ENCODE measurements around the gene GEMIN5. TPM values are rescaled to one million over a fixed set of nuclear protein-coding genes. Genes with fewer than 3 reads are reported as not detected.

Gene GEMIN5
- total and polyA plus RNA-seq, 2 of the 4 experiments (the other 2 are of a cell fraction), result 9.0 to 31.5 TPM

DNA sequence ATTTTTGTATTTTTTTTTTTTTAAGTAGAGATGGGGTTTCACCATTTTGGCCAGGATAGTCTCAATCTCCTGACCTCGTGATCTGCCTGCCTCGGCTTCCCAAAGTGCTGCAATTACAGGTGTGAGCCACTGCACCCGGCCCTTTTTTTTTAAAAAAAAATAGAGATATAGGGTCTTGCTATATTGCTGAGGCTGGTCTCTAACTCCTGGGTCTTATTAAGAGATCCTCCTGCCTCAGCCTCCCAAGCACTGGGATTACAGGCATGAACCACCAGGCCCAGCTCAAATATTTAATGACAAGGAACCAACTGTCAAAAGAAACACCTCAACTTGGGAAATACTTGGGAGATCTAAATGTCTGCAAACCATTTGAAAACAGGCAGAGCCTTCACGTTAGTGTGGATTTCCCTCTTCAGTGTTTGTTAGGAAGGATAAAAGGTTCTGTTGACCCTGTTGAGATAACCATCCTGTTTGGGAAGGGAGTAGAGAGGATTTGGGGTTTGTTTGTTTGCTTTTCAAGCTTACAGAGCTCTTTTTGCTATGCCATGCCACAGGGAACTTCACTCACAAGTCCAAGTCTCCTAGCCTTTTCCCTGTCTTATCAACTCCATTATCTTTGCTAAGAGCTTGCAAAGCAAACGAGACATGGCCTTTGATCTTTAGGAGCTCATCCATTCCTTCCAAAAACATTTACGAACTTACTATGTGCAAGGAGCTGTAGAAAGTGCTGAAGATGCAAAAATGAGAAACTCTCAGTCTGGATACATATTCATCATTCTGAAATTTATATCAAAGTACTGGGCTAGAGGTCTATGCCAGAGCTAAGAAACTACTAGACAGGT is 95.1 kb downstream of the GEMIN5 start:
- no peak overlapping the region for H2BK15ac ChIP-seq (ENCODE audit: low read depth, low read length)
- H2BK5ac ChIP-seq (ENCODE audit: low read depth, low read length, poor library complexity, severe bottlenecking), result no peak overlapping the region
- H3K27ac ChIP-seq (ENCODE audit: insufficient read depth, low read length), result no peak overlapping the region
- no peak overlapping the region for H3K9ac ChIP-seq (ENCODE audit: low read depth, low read length)
- peaks cover 3% of the 10 kb centered on the region; the same call in 1 of the 2 replicates for H3K9me1 ChIP-seq (ENCODE audit: insufficient read depth, low read length)
- intact Hi-C loops (cut with micrococcal nuclease) (no loop called here), dilution Hi-C loops (cut with HindIII; ENCODE audit: low sequenced_read_pairs, unreplicated experiment) (no loop called here), in situ Hi-C loops (cut with MboI; ENCODE audit: low sequenced_read_pairs) (no loop called here)
- no peak overlapping the region for H2AK9ac ChIP-seq (replicated peaks; ENCODE audit: low read depth, low read length, poor library complexity)
- no peak overlapping the region for H3K4ac ChIP-seq (ENCODE audit: low read depth, low read length)
- no peaks in the 10 kb centered on the region for H3K4me1 ChIP-seq (ENCODE audit: control insufficient read depth, insufficient read depth, low read length)
- no peak overlapping the region for H3K23ac ChIP-seq (ENCODE audit: low read depth, low read length)
- H4K8ac ChIP-seq (ENCODE audit: low read depth in 2 of 2, low read length in 2 of 2), result no peak overlapping the region
- no peak overlapping the region for H3K56ac ChIP-seq (ENCODE audit: extremely low read depth, insufficient read depth, low read length)
- H3K36me3 ChIP-seq (ENCODE audit: control insufficient read depth, insufficient read depth, low read length), result peaks cover 2% of the 10 kb centered on the region; the same call in 1 of the 2 replicates
- 40% methylated on average over 1 of the region's 6 CpGs; no CpG with 5 or more reads in 1 of the 2 experiments for WGBS, 2 experiments (ENCODE audit: extremely low coverage in 2 of 2, insufficient read length in 1 of 2)
- H3K27me3 ChIP-seq (ENCODE audit: control insufficient read depth, insufficient read depth, low read length), result no peaks in the 10 kb centered on the region
- no TSS peak for BruUV-seq (replicated peaks)
- H4K5ac ChIP-seq (ENCODE audit: low read depth, low read length), result no peak overlapping the region
- H3K4me2 ChIP-seq (ENCODE audit: low read depth, low read length), result no peak overlapping the region
- POLR2A ChIA-PET (ENCODE audit: unreplicated experiment), result no interaction called here
- no peak overlapping the region for H2AFZ ChIP-seq (replicated peaks; ENCODE audit: low read length, poor library complexity)
- H3K18ac ChIP-seq (ENCODE audit: low read depth, low read length), result no peak overlapping the region
- DNase-seq, result no peak
- no peak overlapping the region for H3K14ac ChIP-seq (replicated peaks; ENCODE audit: low read depth, low read length)
- CTCF ChIA-PET, result no interaction called here
- H3K4me3 ChIP-seq (ENCODE audit: insufficient read depth, low read depth, low read length), result no peak overlapping the region
- no peak overlapping the region for H2AK5ac ChIP-seq (ENCODE audit: low read depth, low read length)
- ATAC-seq (ENCODE audit: low read depth), result no peak
- no peaks in the 10 kb centered on the region for H3K9me3 ChIP-seq (ENCODE audit: control insufficient read depth, insufficient read depth, low read length)
- H3K79me1 ChIP-seq (ENCODE audit: low read depth in 1 of 2, low read length in 2 of 2), result no peaks in the 10 kb centered on the region; a peak in 1 of 4 replicates
- H4K20me1 ChIP-seq (ENCODE audit: insufficient read depth, low read length), result no peaks in the 10 kb centered on the region; the same call in 1 of the 2 replicates
- H4K91ac ChIP-seq (ENCODE audit: insufficient read depth, low read depth, low read length), result no peak overlapping the region
- no peak overlapping the region for H2BK120ac ChIP-seq (ENCODE audit: low read depth, low read length)
- peak; percentile 88 for TF ChIP-seq MAFK (IDR thresholded peaks at IDR 0.05; ENCODE audit: low read depth, low read length)
- no peak for TF ChIP-seq MXI1 (IDR thresholded peaks at IDR 0.05; ENCODE audit: borderline replicate concordance, low read depth, low read length)
- no peak overlapping the region for H2BK20ac ChIP-seq (ENCODE audit: low read depth, low read length)

All from IMR-90 (cell line).